Sigmoid colon (tissue), 4 donors: ENCODE measurements around the gene CCDC150.

ENCODE experiments used
- EP300 ChIP-seq, 4 donors: sonication (generic); formaldehyde crosslinking; IDR thresholded peaks; one replicate each; pipeline ENCODE4 v1.6.1; 2017; ENCODE audit warnings: antibody characterized with exemption in 4 of 4
- POLR2A ChIP-seq, 2 donors: fragments of 450-650 bp; IDR thresholded peaks; one replicate each; pipeline ENCODE4 v1.6.1; 2016; ENCODE audit warnings: antibody characterized with exemption in 2 of 2, mild to moderate bottlenecking in 2 of 2, moderate library complexity in 2 of 2
- TF ChIP-seq, protein P1 (sequence below), 4 experiments: fragments of 450-650 bp in 3 of 4; fragments of 200-600 bp in 1 of 4; IDR thresholded peaks; one replicate each; pipeline ENCODE4 v1.5.1; 2016 to 2019; ENCODE audit warnings: antibody characterized with exemption in 4 of 4, mild to moderate bottlenecking in 3 of 4, moderate library complexity in 2 of 4

DNA sequence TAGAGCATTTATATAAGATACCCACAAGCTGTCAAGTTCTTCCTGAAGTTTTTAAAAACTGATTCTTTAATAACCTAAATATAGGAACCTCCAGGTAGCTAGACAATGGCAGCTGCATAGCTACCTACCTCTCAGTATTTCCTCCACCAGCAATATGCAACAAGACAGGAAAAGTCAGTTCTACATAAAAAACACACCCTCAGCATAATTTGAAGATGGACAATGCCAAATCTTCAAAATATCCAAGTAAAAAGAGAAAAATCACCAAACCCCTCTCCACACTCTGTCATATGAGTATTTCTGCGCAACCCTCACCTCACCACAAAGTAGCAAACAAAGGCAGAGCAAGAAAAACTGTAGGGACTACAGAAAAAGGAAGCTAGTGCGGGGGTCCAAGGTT is 108.6 kb downstream of the CCDC150 start:
- TF ChIP-seq, protein P1, sequence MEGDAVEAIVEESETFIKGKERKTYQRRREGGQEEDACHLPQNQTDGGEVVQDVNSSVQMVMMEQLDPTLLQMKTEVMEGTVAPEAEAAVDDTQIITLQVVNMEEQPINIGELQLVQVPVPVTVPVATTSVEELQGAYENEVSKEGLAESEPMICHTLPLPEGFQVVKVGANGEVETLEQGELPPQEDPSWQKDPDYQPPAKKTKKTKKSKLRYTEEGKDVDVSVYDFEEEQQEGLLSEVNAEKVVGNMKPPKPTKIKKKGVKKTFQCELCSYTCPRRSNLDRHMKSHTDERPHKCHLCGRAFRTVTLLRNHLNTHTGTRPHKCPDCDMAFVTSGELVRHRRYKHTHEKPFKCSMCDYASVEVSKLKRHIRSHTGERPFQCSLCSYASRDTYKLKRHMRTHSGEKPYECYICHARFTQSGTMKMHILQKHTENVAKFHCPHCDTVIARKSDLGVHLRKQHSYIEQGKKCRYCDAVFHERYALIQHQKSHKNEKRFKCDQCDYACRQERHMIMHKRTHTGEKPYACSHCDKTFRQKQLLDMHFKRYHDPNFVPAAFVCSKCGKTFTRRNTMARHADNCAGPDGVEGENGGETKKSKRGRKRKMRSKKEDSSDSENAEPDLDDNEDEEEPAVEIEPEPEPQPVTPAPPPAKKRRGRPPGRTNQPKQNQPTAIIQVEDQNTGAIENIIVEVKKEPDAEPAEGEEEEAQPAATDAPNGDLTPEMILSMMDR (IDR thresholded peaks at IDR 0.05): no peak
- TF ChIP-seq EP300 (IDR thresholded peaks at IDR 0.05) (no peak), POLR2A (IDR thresholded peaks at IDR 0.05) (no peak)
